Measurements from ENCODE around the gene POLL.
"Not testable (repeated sequence)": the region's sequence is repeated elsewhere in the genome, so short reads cannot be mapped to it uniquely, and the experiment has no call there.

POLL gene

GRCh38 chr10:101587725-101588653, at the start of gene POLL, which contains the start of gene DPCD:
Gene POLL (minus strand): TSS chr10:101588257. CDS start chr10:101587360, 897 bp downstream.
Gene DPCD (plus strand): TSS chr10:101588321. CDS start chr10:101588337, 16 bp downstream.
- in situ Hi-C loops (cut with HindIII; ENCODE audit: low sequenced_read_pairs), result no loop called here

DNA sequence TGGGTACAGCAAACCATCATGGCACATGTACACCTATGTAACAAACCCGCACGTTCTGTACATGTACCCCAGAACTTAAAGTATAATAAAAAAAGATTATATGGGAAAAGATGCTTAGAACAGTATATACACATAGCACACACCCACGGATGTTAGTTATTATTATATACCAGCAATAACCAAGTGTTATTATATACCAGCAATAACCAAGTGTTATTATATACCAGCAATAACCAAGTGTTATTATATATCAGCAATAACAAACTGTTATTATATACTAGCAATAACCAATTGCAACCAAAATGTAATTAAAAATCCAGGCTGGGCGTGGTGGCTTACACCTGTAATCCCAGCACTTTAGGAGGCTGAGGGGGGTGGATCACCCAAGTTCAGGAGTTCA, 45.5 kb upstream of the POLL start:
- in situ Hi-C loops (cut with HindIII; ENCODE audit: low sequenced_read_pairs), result not testable (repeated sequence)

GRCh38 chr10:101631821-101632475, 43.9 kb upstream of the POLL start:
- in situ Hi-C loops (cut with HindIII; ENCODE audit: low sequenced_read_pairs), result no loop called here

GRCh38 chr10:101630633-101630920, 42.5 kb upstream of the POLL start:
- in situ Hi-C loops (cut with HindIII; ENCODE audit: low sequenced_read_pairs), result no loop called here

GRCh38 chr10:101629837-101630632, 42.0 kb upstream of the POLL start:
- in situ Hi-C loops (cut with HindIII; ENCODE audit: low sequenced_read_pairs), result no loop called here

GRCh38 chr10:101625821-101626412, 37.9 kb upstream of the POLL start:
- in situ Hi-C loops (cut with HindIII; ENCODE audit: low sequenced_read_pairs), result no loop called here

DNA sequence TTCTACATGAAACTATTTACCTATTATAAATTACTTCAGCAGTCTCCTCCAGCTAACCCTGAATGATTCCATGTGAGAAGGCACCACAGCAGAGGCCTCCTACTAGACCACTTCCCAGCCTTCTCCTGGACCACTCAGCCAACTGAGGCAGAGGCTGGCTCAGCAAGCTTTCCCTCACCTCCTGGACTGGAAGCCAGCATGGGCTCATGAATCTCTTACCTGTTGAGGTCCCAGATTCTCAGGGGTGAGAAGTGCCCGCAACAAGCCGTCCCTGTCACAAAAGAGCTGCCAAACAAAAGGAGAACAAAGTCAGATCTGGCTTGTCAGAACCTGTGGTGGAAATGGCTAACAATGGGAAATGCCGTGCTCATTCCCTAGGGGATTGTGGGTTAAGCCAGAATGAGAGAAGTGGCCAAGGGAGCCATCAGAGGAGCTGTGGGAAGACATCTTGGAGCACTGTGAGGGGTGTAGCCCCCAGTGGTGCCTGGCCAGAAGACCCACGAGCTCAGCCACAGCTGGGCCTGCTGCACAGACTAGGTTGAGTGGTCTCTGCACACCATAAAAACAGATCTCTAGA, 36.6 kb upstream of the POLL start:
- in situ Hi-C loops (cut with HindIII; ENCODE audit: low sequenced_read_pairs), result no loop called here

- in situ Hi-C loops (cut with HindIII; ENCODE audit: low sequenced_read_pairs), result no loop called here
These were observed 35.5 kb upstream of the POLL start for GRCh38 chr10:101623528-101623927.

- in situ Hi-C loops (cut with HindIII; ENCODE audit: low sequenced_read_pairs), result no loop called here
These were observed 31.9 kb upstream of the POLL start for GRCh38 chr10:101619983-101620382.

DNA sequence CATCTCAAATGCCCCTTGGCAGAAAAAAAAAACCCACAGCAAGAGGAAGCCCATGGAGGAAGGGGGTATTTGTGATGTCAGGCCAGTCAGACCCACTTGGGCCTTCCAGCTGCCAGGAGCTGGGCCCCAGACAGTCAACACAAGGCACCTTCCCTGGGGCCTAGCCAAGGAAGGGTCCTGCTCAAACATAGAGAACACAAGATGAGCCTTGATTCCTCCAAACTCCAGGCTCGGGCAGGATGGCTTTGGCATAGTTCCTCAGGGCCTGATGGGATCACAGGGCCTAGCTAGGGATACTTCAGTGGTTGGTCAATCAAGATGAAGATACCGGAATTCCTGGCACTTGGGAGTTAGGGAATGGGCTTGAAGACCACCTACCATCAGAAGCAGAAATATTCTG, 30.8 kb upstream of the POLL start:
- in situ Hi-C loops (cut with HindIII; ENCODE audit: low sequenced_read_pairs), result no loop called here

DNA sequence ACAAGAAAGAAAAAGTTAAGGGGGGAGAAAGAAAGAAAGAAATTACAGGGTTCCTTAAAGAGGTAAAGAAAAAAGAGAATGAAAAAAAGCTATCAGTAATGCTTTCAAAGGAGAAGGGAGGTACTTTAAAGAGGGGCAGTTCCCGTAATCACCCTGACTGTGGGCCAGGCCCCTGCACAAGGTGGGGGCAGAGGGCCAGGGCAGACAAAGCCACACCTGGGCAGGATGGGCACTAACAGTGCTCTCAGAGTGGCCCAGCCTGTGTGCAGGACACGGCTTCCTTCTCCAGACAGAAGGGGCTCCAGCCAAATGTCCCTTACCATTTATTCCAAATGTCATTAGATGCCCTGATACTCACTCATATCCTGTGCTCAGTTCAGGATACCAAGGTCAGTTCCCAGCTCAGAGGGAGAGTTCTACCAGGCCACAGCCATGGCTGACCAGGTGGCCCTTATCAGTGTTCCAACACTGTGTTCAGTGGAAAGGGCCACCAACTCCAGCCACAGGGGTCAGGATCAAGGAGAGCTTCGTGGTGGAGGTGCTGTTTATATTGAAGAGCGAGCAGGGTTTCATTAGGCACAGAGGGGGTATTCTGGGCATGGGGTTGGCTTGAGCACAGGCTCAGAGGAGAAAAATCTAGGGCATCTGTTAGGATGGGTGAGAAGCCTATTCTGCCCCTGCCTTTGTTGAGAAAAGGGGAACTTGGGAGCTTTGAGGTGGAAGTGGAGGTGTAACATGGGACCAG, 29.9 kb upstream of the POLL start:
- in situ Hi-C loops (cut with HindIII; ENCODE audit: low sequenced_read_pairs), result no loop called here

DNA sequence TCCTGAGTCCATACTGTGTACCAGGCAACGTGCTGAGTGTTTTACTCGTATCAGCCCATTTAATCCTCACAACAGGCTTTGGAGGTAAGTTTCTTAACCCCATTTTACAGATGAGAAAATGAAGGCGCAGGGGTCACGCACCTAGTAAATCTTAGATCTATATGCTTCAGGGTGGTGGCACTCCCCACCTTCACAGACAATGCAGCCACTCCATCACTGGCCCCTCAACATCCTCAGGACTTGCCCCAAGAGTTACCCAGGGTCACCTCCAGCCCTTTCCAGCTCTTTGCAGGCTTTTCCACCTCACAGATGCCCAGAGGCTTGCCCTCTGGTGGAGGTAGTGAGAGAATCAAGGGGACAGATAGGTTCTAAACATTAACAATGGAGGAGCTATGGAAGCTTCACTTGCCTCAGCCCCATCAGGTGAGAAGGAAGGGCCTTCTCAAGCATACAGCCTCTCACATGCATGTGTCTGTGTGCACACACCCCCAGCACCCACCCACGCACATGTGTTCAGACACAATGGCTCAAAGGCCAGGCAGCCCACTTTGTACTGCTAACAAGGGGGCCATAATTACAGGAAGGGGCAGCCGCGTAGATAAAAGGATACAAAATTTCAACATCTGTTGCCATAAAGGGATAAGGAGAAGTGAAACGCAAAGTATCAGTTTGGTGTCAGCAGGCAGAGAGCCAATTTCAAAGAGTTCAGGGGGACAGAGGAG, 29.2 kb upstream of the POLL start:
- in situ Hi-C loops (cut with HindIII; ENCODE audit: low sequenced_read_pairs), result no loop called here

GRCh38 chr10:101616415-101617101, 28.5 kb upstream of the POLL start:
- in situ Hi-C loops (cut with HindIII; ENCODE audit: low sequenced_read_pairs), result no loop called here

DNA sequence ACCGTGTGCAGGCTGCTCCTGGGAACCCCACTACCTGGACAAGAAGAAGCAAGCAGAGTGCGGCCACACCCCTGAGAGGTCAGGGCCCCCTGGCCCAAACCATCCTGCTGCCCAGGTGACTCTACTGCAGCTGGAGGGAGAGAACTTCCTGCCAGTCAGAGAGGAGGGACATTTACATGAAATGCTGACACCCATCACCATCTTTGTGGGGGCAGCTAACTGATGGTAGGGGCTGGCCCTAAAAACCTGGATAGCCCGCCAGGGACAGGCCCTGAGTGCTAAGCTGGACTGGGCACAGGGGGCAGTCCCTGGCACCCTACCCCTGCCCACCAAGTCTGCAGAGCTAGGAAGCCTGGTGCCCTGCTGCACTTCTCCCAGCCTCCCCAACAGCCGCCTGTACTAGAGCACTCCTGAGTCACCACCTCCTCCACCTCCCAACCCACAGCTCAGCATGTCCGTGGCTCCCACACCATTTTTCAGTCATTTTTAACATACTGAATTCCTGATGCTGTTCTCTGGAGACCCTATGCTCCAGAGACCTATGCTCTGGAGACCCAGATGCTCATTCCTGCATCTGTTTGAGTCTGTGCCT, 27.6 kb upstream of the POLL start:
- in situ Hi-C loops (cut with HindIII; ENCODE audit: low sequenced_read_pairs), result no loop called here

GRCh38 chr10:101614663-101615524, 26.8 kb upstream of the POLL start:
- in situ Hi-C loops (cut with HindIII; ENCODE audit: low sequenced_read_pairs), result no loop called here

DNA sequence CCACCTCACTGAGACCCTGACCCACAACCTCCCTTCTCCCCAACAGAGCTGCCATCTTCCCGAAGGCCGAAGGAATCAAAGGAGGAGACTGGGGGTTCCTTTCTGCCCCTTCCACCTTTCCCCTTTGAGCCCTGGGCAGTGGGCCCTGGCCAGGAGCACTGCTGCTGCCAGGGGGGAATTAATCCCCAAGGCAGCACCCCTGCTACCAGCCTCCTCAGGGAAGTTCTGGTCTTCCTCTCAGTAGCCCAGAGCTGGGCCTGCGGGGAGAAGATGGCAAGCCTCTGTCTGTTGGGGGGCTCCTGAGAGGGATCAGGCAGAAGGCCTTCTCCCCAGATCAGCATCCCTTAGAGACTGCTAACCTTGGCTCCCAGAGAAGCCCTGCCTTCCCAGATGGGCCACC, 25.6 kb upstream of the POLL start:
- in situ Hi-C loops (cut with HindIII; ENCODE audit: low sequenced_read_pairs), result no loop called here

DNA sequence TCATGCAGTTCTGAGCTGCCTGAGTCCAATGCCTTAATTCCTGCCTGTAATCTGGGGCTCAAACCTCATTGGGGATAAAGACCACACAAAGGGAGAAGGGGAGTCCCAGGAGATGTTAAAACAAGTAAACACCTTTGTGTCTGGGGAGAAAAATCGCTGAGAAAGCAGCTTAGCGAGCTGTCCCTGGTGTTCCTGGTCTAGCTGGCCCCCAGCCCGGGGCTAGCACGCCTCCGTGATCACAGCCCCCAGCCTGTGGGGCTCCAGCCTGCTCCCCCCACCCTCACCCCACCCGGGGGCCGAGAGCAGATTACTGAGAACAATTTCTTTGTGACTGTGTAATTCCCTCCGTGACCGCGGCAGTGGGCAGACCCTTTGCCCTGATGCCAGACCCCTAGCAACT, 24.8 kb upstream of the POLL start:
- in situ Hi-C loops (cut with HindIII; ENCODE audit: low sequenced_read_pairs), result no loop called here

DNA sequence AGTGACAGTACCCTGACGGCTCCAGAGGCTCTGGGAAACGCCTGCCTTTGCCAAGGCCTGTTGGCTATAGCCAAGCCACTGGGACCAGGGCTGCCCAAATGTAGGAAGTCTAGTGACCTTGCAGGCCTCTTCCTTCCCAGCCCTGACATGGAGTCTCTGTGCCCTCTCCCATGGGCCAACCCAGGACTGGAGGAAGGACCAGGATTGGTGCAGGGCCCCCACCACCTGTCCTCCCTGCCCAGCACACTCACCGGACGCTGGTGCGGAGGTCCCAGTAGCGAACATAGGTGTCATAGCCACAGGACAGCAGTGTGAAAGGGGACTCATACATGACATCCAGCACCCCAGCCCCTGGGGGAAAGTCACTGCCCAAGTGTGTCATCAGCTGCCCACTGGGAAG, 24.0 kb upstream of the POLL start:
- in situ Hi-C loops (cut with HindIII; ENCODE audit: low sequenced_read_pairs), result no loop called here

Measured in DLD1 (cell line).